Activated CD4-positive, alpha-beta memory T cell treated with anti-CD3 and anti-CD28 coated beads, Interleukin-2, amount 10 ng/mL, durations not matched to agents 7 days and 5 days (primary cell): Measurements from ENCODE around the gene TP63. TPM values are rescaled to one million over a fixed set of nuclear protein-coding genes. Genes with fewer than 3 reads are reported as not detected.

Experiments
- CTCF ChIA-PET: fragments of 350-600 bp; sonication (Branson Sonifier 250); formaldehyde crosslinking; loops from one replicate; lab custom pipeline; 2021; ENCODE audit warnings: antibody characterized with exemption, inconsistent platforms; lab: Charles Lee
- POLR2A ChIA-PET: fragments of 350-600 bp; sonication (Branson Sonifier 250); formaldehyde crosslinking; loops from one replicate; lab custom pipeline; 2021; ENCODE audit warnings: antibody characterized with exemption; lab: Charles Lee
- DNase-seq: peaks from one replicate; pipeline ENCODE4 v3.0.0-alpha.2; 2020
- H3K27ac Mint-ChIP-seq: one replicate; pipeline ENCODE4 v1.8.0; 2021; ENCODE audit warnings: mild to moderate bottlenecking, mixed read lengths
- H3K27me3 Mint-ChIP-seq: one replicate; pipeline ENCODE4 v1.8.0; 2021; ENCODE audit warnings: mixed read lengths
- H3K36me3 Mint-ChIP-seq: one replicate; pipeline ENCODE4 v1.8.0; 2021; ENCODE audit warnings: low read depth, mixed read lengths
- H3K4me1 Mint-ChIP-seq: one replicate; pipeline ENCODE4 v1.8.0; 2021; ENCODE audit warnings: mixed read lengths
- H3K4me3 Mint-ChIP-seq: one replicate; pipeline ENCODE4 v1.8.0; 2021; ENCODE audit warnings: mild to moderate bottlenecking, mixed read lengths
- H3K9me3 Mint-ChIP-seq: one replicate; pipeline ENCODE4 v1.8.0; 2021; ENCODE audit warnings: mixed read lengths
- total RNA-seq, 2 experiments: library from RNA; stranded (reverse); gene quantifications; one replicate each; pipeline ENCODE4 v1.2.3, GENCODE V29; 2021

The TP63 gene
- total RNA-seq, 2 experiments from 2014 or later, result 1.1 to 1.7 TPM

GRCh38 chr3:189903562-189904250, 272.5 kb downstream of the TP63 start:
- H3K9me3 Mint-ChIP-seq, result no peaks in the 10 kb centered on the region
- DNase-seq, result no peak
- H3K4me1 Mint-ChIP-seq, result no peaks in the 10 kb centered on the region
- H3K4me3 Mint-ChIP-seq, result no peak overlapping the region
- CTCF ChIA-PET, result interaction anchor here (1.3 kb wide), 1 partner anchor 57 kb away, joined by 4 read pairs; no protein-coding TSS in a partner anchor
- H3K27me3 Mint-ChIP-seq, result no peaks in the 10 kb centered on the region
- no peak overlapping the region for H3K27ac Mint-ChIP-seq
- POLR2A ChIA-PET, result no interaction called here
- no peaks in the 10 kb centered on the region for H3K36me3 Mint-ChIP-seq

GRCh38 chr3:189907803-189908202, 276.6 kb downstream of the TP63 start:
- CTCF ChIA-PET, result no interaction called here
- H3K9me3 Mint-ChIP-seq, result no peaks in the 10 kb centered on the region
- no peaks in the 10 kb centered on the region for H3K27me3 Mint-ChIP-seq
- H3K4me1 Mint-ChIP-seq, result no peaks in the 10 kb centered on the region
- no peaks in the 10 kb centered on the region for H3K36me3 Mint-ChIP-seq
- H3K4me3 Mint-ChIP-seq, result no peak overlapping the region
- H3K27ac Mint-ChIP-seq, result no peak overlapping the region
- DNase-seq, result no peak
- POLR2A ChIA-PET, result no interaction called here

GRCh38 chr3:189908646-189909045, 277.5 kb downstream of the TP63 start:
- no peaks in the 10 kb centered on the region for H3K36me3 Mint-ChIP-seq
- H3K9me3 Mint-ChIP-seq, result no peaks in the 10 kb centered on the region
- no peak overlapping the region for H3K27ac Mint-ChIP-seq
- H3K27me3 Mint-ChIP-seq, result no peaks in the 10 kb centered on the region
- H3K4me1 Mint-ChIP-seq, result no peaks in the 10 kb centered on the region
- H3K4me3 Mint-ChIP-seq, result no peak overlapping the region
- ChIA-PET POLR2A (no interaction called here), CTCF (no interaction called here)
- no peak for DNase-seq

GRCh38 chr3:189909139-189909538, 277.9 kb downstream of the TP63 start:
- Mint-ChIP-seq H3K27me3 (no peaks in the 10 kb centered on the region), H3K4me3 (no peak overlapping the region), H3K4me1 (no peaks in the 10 kb centered on the region), H3K36me3 (no peaks in the 10 kb centered on the region), H3K9me3 (no peaks in the 10 kb centered on the region), H3K27ac (no peak overlapping the region)
- ChIA-PET POLR2A (no interaction called here), CTCF (no interaction called here)
- DNase-seq, result no peak

- Mint-ChIP-seq H3K4me3 (no peak overlapping the region), H3K27ac (no peak overlapping the region), H3K9me3 (no peaks in the 10 kb centered on the region), H3K36me3 (no peaks in the 10 kb centered on the region), H3K27me3 (no peaks in the 10 kb centered on the region), H3K4me1 (no peaks in the 10 kb centered on the region)
- ChIA-PET CTCF (no interaction called here), POLR2A (no interaction called here)
- DNase-seq, result no peak
These were observed 278.4 kb downstream of the TP63 start for GRCh38 chr3:189909573-189909972.

- CTCF ChIA-PET, result no interaction called here
- Mint-ChIP-seq H3K36me3 (no peaks in the 10 kb centered on the region), H3K4me3 (no peak overlapping the region), H3K27me3 (no peaks in the 10 kb centered on the region), H3K27ac (no peak overlapping the region), H3K4me1 (no peaks in the 10 kb centered on the region), H3K9me3 (no peaks in the 10 kb centered on the region)
- POLR2A ChIA-PET, result no interaction called here
- no peak for DNase-seq
These were observed 279.8 kb downstream of the TP63 start for GRCh38 chr3:189911001-189911400.

GRCh38 chr3:189914799-189915198, 283.6 kb downstream of the TP63 start:
- ChIA-PET POLR2A (no interaction called here), CTCF (no interaction called here)
- Mint-ChIP-seq H3K4me1 (no peaks in the 10 kb centered on the region), H3K4me3 (no peak overlapping the region), H3K27ac (no peak overlapping the region), H3K36me3 (no peaks in the 10 kb centered on the region), H3K27me3 (no peaks in the 10 kb centered on the region), H3K9me3 (no peaks in the 10 kb centered on the region)
- no peak for DNase-seq

GRCh38 chr3:189921770-189922169, 290.6 kb downstream of the TP63 start:
- H3K4me1 Mint-ChIP-seq, result no peaks in the 10 kb centered on the region
- no peak for DNase-seq
- H3K27me3 Mint-ChIP-seq, result no peaks in the 10 kb centered on the region
- ChIA-PET CTCF (no interaction called here), POLR2A (no interaction called here)
- no peaks in the 10 kb centered on the region for H3K36me3 Mint-ChIP-seq
- no peak overlapping the region for H3K4me3 Mint-ChIP-seq
- no peak overlapping the region for H3K27ac Mint-ChIP-seq
- no peaks in the 10 kb centered on the region for H3K9me3 Mint-ChIP-seq

GRCh38 chr3:189927975-189928895, 297.0 kb downstream of the TP63 start:
- CTCF ChIA-PET, result no interaction called here
- no peak overlapping the region for H3K4me3 Mint-ChIP-seq
- H3K27me3 Mint-ChIP-seq, result no peaks in the 10 kb centered on the region
- no peaks in the 10 kb centered on the region for H3K36me3 Mint-ChIP-seq
- no peak overlapping the region for H3K27ac Mint-ChIP-seq
- no peaks in the 10 kb centered on the region for H3K9me3 Mint-ChIP-seq
- H3K4me1 Mint-ChIP-seq, result peaks cover 9% of the 10 kb centered on the region
- no peak for DNase-seq
- POLR2A ChIA-PET, result no interaction called here

GRCh38 chr3:189936201-189936945, 305.2 kb downstream of the TP63 start:
- ChIA-PET CTCF (no interaction called here), POLR2A (no interaction called here)
- no peaks in the 10 kb centered on the region for H3K36me3 Mint-ChIP-seq

GRCh38 chr3:189937302-189938127, 306.3 kb downstream of the TP63 start:
- no peaks in the 10 kb centered on the region for H3K27me3 Mint-ChIP-seq
- no peaks in the 10 kb centered on the region for H3K36me3 Mint-ChIP-seq
- ChIA-PET CTCF (no interaction called here), POLR2A (no interaction called here)
- no peak overlapping the region for H3K27ac Mint-ChIP-seq
- no peaks in the 10 kb centered on the region for H3K4me1 Mint-ChIP-seq
- H3K4me3 Mint-ChIP-seq, result no peak overlapping the region
- H3K9me3 Mint-ChIP-seq, result no peaks in the 10 kb centered on the region
- no peak for DNase-seq

More at GRCh38 chr3:189936201-189936945, 305.2 kb downstream of the TP63 start:
- Mint-ChIP-seq H3K27me3 (no peaks in the 10 kb centered on the region), H3K9me3 (no peaks in the 10 kb centered on the region), H3K4me3 (no peak overlapping the region), H3K4me1 (no peaks in the 10 kb centered on the region), H3K27ac (no peak overlapping the region)
- no peak for DNase-seq

- Mint-ChIP-seq H3K27me3 (no peaks in the 10 kb centered on the region), H3K27ac (no peak overlapping the region), H3K36me3 (no peaks in the 10 kb centered on the region), H3K4me1 (no peaks in the 10 kb centered on the region), H3K4me3 (no peak overlapping the region), H3K9me3 (no peaks in the 10 kb centered on the region)
- ChIA-PET CTCF (no interaction called here), POLR2A (no interaction called here)
- DNase-seq, result no peak
These were observed 309.9 kb downstream of the TP63 start for GRCh38 chr3:189941125-189941524.
